ENCODE data around the gene ADORA2A. TPM values are rescaled to one million over a fixed set of nuclear protein-coding genes. Genes with fewer than 3 reads are reported as not detected.

The ADORA2A gene
- total RNA-seq, 1 donor from 2014 or later, result 20.2 TPM

- Mint-ChIP-seq H3K27me3 (ENCODE audit: low read depth) (no peaks in the 10 kb centered on the region), H3K4me1 (ENCODE audit: low read depth) (peaks cover 26% of the 10 kb centered on the region), H3K27ac (no peak overlapping the region), H3K4me3 (ENCODE audit: low read depth) (no peak overlapping the region), H3K9me3 (no peaks in the 10 kb centered on the region), H3K36me3 (ENCODE audit: low read depth) (peaks cover 39% of the 10 kb centered on the region)
- intact Hi-C loops (cut with micrococcal nuclease), result no loop called here
- DNase-seq (ENCODE audit: low spot score), result no peak
Observed at GRCh38 chr22:24393012-24393559, 34.3 kb upstream of the ADORA2A start.

GRCh38 chr22:24393848-24394247 is 33.6 kb upstream of the ADORA2A start:
- Mint-ChIP-seq H3K36me3 (ENCODE audit: low read depth) (peaks cover 45% of the 10 kb centered on the region), H3K4me1 (ENCODE audit: low read depth) (peaks cover 33% of the 10 kb centered on the region), H3K9me3 (no peaks in the 10 kb centered on the region), H3K27me3 (ENCODE audit: low read depth) (no peaks in the 10 kb centered on the region), H3K4me3 (ENCODE audit: low read depth) (no peak overlapping the region), H3K27ac (no peak overlapping the region)
- DNase-seq (ENCODE audit: low spot score), result no peak
- intact Hi-C loops (cut with micrococcal nuclease), result no loop called here

- H3K36me3 Mint-ChIP-seq (ENCODE audit: low read depth), result peaks cover 47% of the 10 kb centered on the region
- H3K4me1 Mint-ChIP-seq (ENCODE audit: low read depth), result peaks cover 34% of the 10 kb centered on the region
- intact Hi-C loops (cut with micrococcal nuclease), result no loop called here
- DNase-seq (ENCODE audit: low spot score), result no peak
- no peaks in the 10 kb centered on the region for H3K9me3 Mint-ChIP-seq
- H3K4me3 Mint-ChIP-seq (ENCODE audit: low read depth), result no peak overlapping the region
- H3K27ac Mint-ChIP-seq, result no peak overlapping the region
- no peaks in the 10 kb centered on the region for H3K27me3 Mint-ChIP-seq (ENCODE audit: low read depth)
Observed at GRCh38 chr22:24394254-24394653, 33.1 kb upstream of the ADORA2A start.

- Mint-ChIP-seq H3K9me3 (no peaks in the 10 kb centered on the region), H3K27me3 (ENCODE audit: low read depth) (no peaks in the 10 kb centered on the region), H3K4me1 (ENCODE audit: low read depth) (peaks cover 42% of the 10 kb centered on the region), H3K36me3 (ENCODE audit: low read depth) (peaks cover 50% of the 10 kb centered on the region), H3K4me3 (ENCODE audit: low read depth) (no peak overlapping the region), H3K27ac (peak overlapping the region; percentile 53)
- DNase-seq (ENCODE audit: low spot score), result no peak
- intact Hi-C loops (cut with micrococcal nuclease), result no loop called here
Observed at GRCh38 chr22:24398409-24398808, 29.0 kb upstream of the ADORA2A start.

- Mint-ChIP-seq H3K27ac (peak overlapping the region; percentile 19), H3K9me3 (no peaks in the 10 kb centered on the region), H3K27me3 (ENCODE audit: low read depth) (no peaks in the 10 kb centered on the region), H3K4me3 (ENCODE audit: low read depth) (no peak overlapping the region), H3K4me1 (ENCODE audit: low read depth) (peaks cover 42% of the 10 kb centered on the region), H3K36me3 (ENCODE audit: low read depth) (peaks cover 54% of the 10 kb centered on the region)
- intact Hi-C loops (cut with micrococcal nuclease), result loop anchor here (5.0 kb wide), 1 partner anchor 73 kb away; no protein-coding TSS in a partner anchor
- DNase-seq (ENCODE audit: low spot score), result no peak
Observed at GRCh38 chr22:24400034-24400725, 27.2 kb upstream of the ADORA2A start.

GRCh38 chr22:24400726-24401596 is 26.4 kb upstream of the ADORA2A start:
- no peak overlapping the region for H3K4me3 Mint-ChIP-seq (ENCODE audit: low read depth)
- H3K36me3 Mint-ChIP-seq (ENCODE audit: low read depth), result peaks cover 48% of the 10 kb centered on the region
- intact Hi-C loops (cut with micrococcal nuclease), result loop anchor here (5.0 kb wide), 1 partner anchor 74 kb away; no protein-coding TSS in a partner anchor
- H3K9me3 Mint-ChIP-seq, result no peaks in the 10 kb centered on the region
- peak overlapping the region; percentile 19 for H3K27ac Mint-ChIP-seq
- DNase-seq (ENCODE audit: low spot score), result no peak
- peaks cover 42% of the 10 kb centered on the region for H3K4me1 Mint-ChIP-seq (ENCODE audit: low read depth)
- H3K27me3 Mint-ChIP-seq (ENCODE audit: low read depth), result no peaks in the 10 kb centered on the region

- Mint-ChIP-seq H3K27ac (peak overlapping the region; percentile 36), H3K27me3 (ENCODE audit: low read depth) (no peaks in the 10 kb centered on the region), H3K4me3 (ENCODE audit: low read depth) (no peak overlapping the region), H3K9me3 (no peaks in the 10 kb centered on the region), H3K36me3 (ENCODE audit: low read depth) (peaks cover 44% of the 10 kb centered on the region), H3K4me1 (ENCODE audit: low read depth) (peaks cover 45% of the 10 kb centered on the region)
- intact Hi-C loops (cut with micrococcal nuclease), result loop anchor here (5.0 kb wide), 1 partner anchor 75 kb away; no protein-coding TSS in a partner anchor
- DNase-seq (ENCODE audit: low spot score), result no peak
Observed at GRCh38 chr22:24401931-24402367, 25.4 kb upstream of the ADORA2A start.

GRCh38 chr22:24402460-24403192 is 24.8 kb upstream of the ADORA2A start:
- no peak for DNase-seq (ENCODE audit: low spot score)
- Mint-ChIP-seq H3K36me3 (ENCODE audit: low read depth) (peaks cover 41% of the 10 kb centered on the region), H3K27ac (peak overlapping the region; percentile 36), H3K27me3 (ENCODE audit: low read depth) (no peaks in the 10 kb centered on the region), H3K9me3 (no peaks in the 10 kb centered on the region), H3K4me3 (ENCODE audit: low read depth) (no peak overlapping the region), H3K4me1 (ENCODE audit: low read depth) (peaks cover 51% of the 10 kb centered on the region)
- intact Hi-C loops (cut with micrococcal nuclease), result loop anchor here (5.0 kb wide), 1 partner anchor 75 kb away; no protein-coding TSS in a partner anchor

- no peak overlapping the region for H3K27ac Mint-ChIP-seq
- H3K4me1 Mint-ChIP-seq (ENCODE audit: low read depth), result peaks cover 51% of the 10 kb centered on the region
- intact Hi-C loops (cut with micrococcal nuclease), result loop anchor here (5.0 kb wide), 1 partner anchor 76 kb away; no protein-coding TSS in a partner anchor
- H3K27me3 Mint-ChIP-seq (ENCODE audit: low read depth), result no peaks in the 10 kb centered on the region
- no peak overlapping the region for H3K4me3 Mint-ChIP-seq (ENCODE audit: low read depth)
- no peaks in the 10 kb centered on the region for H3K9me3 Mint-ChIP-seq
- no peak for DNase-seq (ENCODE audit: low spot score)
- peaks cover 34% of the 10 kb centered on the region for H3K36me3 Mint-ChIP-seq (ENCODE audit: low read depth)
Observed at GRCh38 chr22:24403346-24403745, 24.1 kb upstream of the ADORA2A start.

GRCh38 chr22:24404561-24405275 is 22.7 kb upstream of the ADORA2A start:
- DNase-seq (ENCODE audit: low spot score), result no peak
- Mint-ChIP-seq H3K27ac (no peak overlapping the region), H3K27me3 (ENCODE audit: low read depth) (no peaks in the 10 kb centered on the region), H3K9me3 (no peaks in the 10 kb centered on the region), H3K4me1 (ENCODE audit: low read depth) (peaks cover 48% of the 10 kb centered on the region), H3K36me3 (ENCODE audit: low read depth) (peaks cover 29% of the 10 kb centered on the region), H3K4me3 (ENCODE audit: low read depth) (no peak overlapping the region)
- intact Hi-C loops (cut with micrococcal nuclease), result loop anchor here (5.0 kb wide), 1 partner anchor 77 kb away; no protein-coding TSS in a partner anchor

GRCh38 chr22:24405631-24406321 is 21.6 kb upstream of the ADORA2A start:
- no peak overlapping the region for H3K4me3 Mint-ChIP-seq (ENCODE audit: low read depth)
- no peaks in the 10 kb centered on the region for H3K27me3 Mint-ChIP-seq (ENCODE audit: low read depth)
- H3K36me3 Mint-ChIP-seq (ENCODE audit: low read depth), result peaks cover 25% of the 10 kb centered on the region
- DNase-seq (ENCODE audit: low spot score), result no peak
- H3K9me3 Mint-ChIP-seq, result no peaks in the 10 kb centered on the region
- intact Hi-C loops (cut with micrococcal nuclease), result no loop called here
- H3K4me1 Mint-ChIP-seq (ENCODE audit: low read depth), result peaks cover 47% of the 10 kb centered on the region
- H3K27ac Mint-ChIP-seq, result no peak overlapping the region

All from activated T-helper 2 cell treated with anti-CD3 and anti-CD28 coated beads, Interferon-gamma antibody, Interleukin-2, Interleukin-4, amounts not matched to agents 10 μg/mL and 5 μg/mL and 100 μg/mL, durations not matched to agents 14 hours and 24 hours and 36 hours (primary cell).